Islet precursor cell (in vitro differentiated cells): ENCODE results near the gene CAMK2D.

ENCODE experiments used
- DNase-seq: peaks from one replicate; pipeline ENCODE4 v3.0.0-alpha.2; 2018

CAMK2D gene

DNA sequence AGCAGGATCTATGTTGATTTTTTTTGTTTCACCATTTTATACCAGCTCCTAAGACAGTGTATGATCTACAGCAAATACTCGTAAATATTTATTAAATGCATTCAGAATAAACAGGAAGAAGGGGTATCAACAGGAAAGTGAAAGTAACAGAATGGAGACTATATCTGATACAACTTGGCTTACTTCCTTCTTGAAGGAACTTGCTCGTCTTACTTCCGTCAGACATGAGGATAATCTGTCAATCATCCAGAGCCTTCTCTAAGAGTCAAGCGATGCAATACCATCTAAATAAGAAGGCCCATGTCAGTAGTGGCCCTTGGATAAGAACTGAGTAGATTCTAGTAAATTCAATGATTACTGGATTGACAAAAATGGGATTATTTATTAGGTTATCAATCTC, 84.2 kb downstream of the CAMK2D start:
- no peak for DNase-seq

DNA sequence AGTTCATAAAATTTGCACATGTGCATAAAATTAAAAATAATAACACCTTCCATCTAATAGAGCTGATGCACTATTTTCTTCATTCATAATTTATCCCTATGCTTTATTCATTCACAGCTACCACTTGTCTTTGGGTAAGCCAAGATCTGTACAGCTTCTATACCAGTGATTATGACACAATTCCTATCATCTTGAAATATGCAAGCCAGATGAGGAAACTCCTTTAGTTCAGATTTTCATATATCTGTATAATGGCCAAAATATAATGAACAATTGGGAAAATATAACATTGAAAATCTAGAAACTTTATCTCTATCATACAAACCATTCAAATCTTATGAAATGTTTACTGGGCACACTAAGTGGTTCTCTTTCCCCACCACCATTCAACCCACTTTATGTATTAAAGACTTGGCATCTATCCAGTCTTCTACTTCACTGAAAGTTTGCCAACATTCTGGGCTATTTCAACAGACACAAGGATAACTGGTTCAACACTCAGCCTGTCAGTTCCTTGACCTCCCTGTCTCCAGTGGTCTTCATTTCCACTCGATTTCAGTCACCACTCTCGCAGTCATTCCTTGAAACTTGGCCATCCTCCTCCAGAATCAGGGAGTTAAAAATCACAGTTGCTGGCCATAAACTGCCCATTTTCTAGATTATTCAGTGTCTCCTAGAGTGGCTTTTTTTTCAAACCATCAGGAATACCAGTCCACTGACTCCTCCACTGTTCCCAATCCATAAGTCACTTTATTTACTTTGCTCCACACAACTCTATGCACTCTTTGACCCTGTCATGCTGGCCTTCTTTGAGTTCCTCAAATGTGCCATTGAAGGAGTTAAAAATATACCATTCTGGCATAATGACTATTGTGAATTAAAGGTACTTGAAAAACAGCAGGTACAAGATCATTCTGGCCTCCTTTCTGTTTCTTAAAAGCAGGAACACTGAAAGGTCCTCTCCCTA, 85.5 kb downstream of the CAMK2D start:
- DNase-seq, result no peak

DNA sequence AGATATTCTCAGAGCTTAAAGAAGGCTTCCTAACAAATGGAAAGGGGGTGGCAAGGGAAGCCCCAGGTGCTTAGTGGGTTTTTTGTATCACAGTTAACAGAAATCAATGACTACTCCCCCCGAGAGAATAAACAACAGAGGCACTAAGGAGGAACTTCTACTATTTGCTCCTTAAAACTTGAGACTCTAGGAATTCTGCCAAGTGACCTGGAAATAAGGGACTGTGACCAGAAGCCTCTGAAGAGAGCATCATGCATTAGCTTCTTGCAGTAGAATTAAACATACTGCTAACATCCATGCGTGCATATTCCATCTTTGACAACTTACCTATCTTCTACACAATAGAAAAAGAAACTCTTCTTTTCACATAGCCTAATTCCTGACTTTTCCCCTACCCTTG, 86.8 kb downstream of the CAMK2D start:
- DNase-seq, result no peak

DNA sequence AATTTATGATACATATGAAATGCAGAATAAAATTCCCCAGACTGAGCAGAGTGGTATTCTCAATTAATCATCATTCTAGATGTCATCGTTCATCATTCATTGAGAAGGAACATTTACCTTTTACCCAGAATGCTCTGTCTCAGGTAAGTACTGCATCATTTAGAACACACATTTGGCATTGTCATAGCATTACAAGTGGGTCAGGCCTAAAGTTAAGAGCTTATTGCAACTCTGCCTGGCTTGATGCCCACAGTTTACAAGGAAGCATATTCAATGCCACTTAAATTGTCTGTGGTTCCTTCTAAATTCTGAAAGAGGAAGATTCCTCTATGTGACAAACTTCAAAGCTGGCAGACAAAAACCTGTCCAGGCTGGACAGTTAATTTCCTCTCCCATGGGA, 87.3 kb downstream of the CAMK2D start:
- no peak for DNase-seq

DNA sequence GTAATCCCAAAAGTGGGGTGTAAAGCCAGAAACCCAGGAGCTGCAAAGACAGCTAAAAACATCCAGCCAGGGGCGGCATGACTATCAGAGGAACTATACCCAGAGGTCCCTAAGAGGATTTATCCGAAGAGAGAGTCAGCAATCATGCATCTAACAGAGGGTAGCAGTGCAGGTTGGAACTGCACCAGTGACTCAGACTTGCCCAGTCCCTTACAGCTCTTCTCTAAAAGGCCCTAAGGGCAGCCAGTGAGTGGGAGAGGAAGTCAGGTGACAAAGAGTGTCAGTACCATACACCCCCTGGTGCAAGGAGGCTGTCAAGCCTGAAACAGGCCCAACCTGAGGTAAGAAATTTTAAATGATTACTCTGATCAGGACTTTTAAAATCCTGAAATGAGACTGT, 88.1 kb downstream of the CAMK2D start:
- peak; percentile 90 for DNase-seq

DNA sequence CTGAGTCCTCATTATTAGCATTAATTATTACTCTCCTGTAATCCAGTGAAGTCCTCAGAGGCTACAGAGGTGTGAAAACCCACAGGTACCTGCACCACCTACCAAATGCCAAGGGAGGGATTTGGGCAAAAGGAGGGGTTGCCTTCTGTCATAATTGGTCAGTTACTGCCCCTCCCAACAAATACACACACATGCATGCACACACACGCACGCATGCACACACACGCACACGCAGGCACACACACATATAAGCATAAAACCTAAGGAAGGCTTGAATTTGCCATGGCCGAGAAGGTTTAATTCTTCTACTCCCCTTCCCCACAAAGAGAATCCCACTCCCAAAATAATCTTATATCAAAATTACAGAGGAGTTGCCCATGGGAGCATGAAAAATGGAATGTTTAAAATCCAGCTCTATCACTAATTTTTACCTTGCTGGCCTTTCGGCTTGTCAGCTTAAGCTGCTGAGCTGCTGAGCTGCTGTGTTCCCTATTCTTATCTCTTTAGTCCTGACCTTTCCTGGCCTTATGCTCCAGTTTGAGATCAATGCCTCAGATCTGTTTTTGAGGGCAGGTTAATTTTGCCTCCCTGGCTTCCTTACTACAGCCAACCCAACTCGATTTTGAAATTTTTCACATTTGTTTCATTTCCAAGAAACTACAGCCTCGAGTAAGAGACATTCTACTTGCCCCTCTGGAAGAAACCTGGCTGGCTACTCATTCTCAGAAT, 95.0 kb downstream of the CAMK2D start:
- DNase-seq, result no peak

DNA sequence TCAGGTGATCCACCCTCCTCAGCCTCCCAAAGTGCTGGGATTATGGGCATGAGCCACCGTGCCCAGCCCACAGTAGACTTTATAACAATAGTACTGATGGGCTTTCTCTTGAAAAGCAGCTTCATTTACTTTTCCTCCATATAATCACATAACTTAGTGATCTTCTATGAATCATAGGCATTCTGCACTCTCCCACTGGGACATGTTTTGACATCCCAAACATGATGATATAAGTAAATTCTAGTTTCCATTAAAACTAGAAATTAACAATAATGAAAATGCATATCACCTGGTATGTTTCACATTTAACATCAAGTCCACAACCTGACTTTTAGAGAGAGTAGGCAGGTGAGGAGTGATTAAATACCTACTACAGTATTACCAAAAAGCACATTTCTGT, 96.5 kb downstream of the CAMK2D start:
- DNase-seq, result no peak

DNA sequence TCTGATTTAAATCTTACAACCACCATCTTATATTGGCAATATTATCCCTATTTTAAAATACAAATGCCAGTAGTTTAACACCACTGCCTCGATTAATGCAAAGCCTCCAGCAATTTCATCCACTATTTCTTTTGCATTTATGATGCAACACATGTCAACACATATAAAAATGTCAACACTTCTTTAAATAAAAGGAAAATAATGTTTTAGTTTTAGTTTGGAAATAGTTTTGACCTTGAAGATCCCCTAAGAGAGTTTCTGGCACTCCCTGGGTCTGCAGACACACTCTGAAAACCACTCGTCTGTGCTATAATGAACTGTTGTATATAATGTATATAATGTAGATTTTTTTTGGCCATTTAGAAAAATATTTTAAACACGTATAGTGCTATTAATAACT, 99.0 kb downstream of the CAMK2D start:
- no peak for DNase-seq

DNA sequence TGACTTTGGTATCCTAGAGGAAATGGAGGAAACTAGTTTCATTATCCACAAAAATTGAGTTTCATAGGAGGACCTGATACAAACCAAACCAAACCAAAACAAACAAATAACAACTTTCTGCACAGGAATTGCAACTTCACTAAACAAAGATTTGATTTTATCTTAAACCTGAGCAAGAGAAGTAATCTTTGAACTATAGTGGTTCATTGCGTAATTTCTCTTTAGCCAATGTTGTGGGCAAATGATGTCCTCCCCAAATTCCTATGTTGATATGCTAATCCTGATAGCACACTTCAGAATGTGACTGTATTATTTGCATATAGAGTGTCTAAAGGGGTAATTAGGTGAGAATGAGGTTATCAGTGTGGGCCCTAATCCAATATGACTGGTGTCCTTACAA, 102.4 kb downstream of the CAMK2D start:
- no peak for DNase-seq

DNA sequence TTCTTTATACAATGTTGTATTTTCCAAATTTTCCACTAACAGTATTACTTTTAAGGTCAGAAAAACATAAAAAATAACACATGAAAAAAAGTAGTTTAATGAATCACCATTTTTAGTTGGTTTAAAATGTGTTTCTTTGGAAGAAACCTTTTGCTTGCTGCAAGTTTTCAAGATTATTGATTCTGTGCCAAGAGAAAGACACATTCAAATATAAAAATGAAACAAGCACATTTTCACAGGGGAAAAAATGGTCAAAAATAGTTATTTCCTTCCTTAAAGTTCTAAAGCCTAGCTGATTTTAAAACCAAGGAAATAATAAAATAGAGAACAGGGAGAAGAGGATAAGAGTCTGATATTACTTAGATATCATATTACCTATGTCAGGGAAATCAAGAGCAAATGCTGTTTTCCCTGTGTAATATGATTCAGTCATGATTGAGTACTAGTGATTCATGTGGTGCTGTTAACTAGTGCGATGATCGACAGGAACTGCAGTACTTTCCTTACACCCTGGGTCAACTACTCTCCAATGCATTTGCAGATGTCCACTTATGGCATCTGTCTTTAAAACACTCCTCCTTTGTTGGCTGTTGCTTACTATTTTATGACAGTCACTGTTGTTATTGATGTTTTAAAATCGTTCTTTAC, 103.8 kb downstream of the CAMK2D start:
- no peak for DNase-seq

DNA sequence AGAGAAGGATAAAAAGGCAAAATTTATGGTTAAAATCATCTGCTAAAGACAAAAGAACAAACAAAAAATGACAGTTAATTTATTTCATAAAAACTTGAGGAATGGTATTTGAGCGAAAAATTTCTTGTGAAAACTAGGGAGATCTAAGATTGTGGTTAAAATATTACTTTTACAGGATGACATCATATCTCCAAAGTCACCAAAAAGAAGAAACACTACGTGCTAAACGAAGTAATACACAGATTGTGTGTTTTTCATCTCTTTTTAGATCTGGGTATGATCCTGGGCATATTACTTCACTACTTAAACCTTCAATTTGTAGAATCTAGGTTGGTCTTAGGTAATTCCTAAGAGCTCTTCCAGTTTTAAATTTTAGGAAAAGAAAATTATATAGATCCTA, 107.7 kb downstream of the CAMK2D start:
- DNase-seq, result no peak

DNA sequence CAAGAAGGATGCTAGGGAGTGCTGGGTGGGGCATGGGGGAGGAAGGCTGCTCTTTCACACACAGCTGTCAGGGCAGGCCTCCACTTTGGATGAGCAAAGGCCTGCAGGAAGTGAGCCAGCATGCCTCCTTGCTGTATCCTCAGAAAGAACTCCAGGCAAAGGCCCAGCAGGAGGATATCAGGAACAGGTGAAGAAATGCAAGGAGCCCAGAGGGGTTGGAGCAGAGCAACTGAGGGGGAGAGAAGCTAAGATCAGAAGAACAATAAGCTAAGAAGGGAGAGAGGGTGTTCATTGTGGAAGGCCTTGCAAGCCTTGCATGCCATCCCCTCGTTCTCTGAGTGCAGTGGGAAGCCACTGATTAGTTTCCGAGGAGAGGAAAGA, 115.1 kb downstream of the CAMK2D start:
- DNase-seq, result peak; percentile 77

DNA sequence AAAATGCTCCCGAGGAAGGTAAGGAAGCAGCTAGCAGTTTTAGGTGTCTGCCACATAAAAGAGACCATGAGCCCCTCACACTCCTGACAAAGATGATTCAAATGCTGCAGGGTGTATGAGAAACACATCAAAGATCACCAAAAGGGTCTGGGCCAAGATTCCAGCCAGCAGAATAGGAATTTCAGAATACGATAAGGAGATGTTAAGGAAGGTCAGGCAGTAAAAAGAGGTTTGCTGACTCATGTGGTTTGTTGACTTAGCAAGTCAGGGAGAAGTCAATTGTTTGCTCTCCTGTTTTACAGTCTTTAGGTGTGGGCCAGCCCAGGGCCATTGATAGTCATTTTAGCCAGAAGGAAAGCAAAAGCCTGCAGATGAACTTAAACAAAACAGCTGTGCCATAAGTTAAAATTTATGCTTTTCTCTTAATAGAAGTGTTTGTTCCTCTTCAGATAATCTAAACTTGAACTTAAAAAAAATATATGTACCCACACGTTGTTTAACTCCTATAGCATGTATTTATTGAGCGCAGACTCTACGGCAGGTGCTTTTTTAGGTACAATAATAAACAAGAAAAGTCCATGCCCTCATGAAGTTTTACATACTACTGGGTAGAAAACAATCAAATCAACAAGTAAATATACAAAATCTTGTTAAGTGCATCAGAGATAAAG, 115.6 kb downstream of the CAMK2D start:
- peak; percentile 71 for DNase-seq

DNA sequence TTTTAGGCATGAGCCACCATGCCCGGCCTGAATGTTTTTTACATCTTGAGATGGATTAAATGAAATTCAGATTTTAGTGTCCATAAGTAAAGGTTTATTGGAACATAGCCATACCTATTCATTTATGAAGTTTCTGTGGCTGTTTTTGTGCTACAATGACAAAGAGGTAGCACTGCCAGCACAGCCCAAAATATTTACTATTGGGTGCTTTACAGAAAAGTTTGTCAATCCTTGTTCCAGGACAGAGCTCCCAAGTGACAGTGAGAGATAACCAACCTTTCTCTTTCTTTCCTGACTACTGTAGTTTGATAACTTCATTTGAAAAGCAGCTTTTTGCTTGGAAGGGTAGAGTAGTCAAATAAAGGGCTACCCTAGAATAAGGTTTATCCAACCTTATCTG, 116.2 kb downstream of the CAMK2D start:
- DNase-seq, result no peak

DNA sequence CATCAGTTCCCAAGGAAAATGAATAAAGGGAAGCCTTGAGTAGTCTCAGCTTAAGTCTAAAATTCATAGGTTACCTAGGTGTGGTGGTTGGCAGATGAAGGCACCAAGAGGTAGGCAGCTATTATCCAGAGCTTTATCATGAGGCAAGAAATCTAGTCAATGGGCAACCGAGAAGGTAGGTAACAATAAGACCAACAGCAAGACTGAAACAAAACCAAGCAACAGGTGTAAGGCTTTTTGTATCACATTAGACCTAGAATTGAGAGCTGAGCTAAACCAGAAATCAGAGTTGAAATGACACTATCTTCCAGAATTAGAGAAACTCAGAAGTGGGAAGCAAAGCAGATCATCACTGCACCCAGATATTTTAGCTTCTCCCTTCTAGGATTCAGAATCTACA, 117.1 kb downstream of the CAMK2D start:
- no peak for DNase-seq

DNA sequence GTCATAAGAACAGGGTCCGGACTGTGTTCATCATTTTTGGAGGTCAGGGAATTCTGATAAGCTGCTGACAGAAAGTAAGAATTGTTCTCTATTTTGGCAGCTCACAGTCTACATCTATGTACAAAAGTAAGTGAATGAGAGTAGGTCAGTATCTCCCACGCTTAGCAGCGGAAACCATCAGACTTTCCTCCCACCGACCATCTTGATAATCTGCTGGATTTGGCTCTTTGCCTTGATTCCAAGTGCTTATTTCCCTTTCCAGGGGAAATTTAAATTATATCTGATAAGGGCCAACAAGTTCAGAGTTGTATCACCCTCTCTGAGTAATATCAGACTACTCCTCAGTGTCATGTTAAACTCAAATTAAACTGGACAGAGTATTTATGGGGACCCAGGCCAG, 118.0 kb downstream of the CAMK2D start:
- DNase-seq, result no peak

DNA sequence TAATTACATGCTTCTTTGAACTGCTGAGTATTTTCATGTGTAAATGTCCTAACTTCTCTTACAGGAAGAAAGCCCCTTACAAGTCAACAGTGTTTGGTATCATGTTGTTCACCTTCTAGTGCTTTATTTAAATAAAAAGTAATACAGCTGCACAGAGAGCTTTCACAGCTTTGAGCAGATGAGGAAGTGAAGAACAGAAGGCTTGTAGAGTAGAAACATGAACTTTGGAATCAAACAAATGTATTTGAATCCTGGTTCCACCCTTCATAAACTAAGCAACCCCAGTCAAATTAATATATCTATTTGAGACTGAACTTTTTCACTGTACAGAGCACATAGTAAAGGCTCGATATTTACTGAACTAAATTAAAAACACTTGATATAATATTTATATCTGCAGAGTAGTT, 120.5 kb downstream of the CAMK2D start:
- no peak for DNase-seq

DNA sequence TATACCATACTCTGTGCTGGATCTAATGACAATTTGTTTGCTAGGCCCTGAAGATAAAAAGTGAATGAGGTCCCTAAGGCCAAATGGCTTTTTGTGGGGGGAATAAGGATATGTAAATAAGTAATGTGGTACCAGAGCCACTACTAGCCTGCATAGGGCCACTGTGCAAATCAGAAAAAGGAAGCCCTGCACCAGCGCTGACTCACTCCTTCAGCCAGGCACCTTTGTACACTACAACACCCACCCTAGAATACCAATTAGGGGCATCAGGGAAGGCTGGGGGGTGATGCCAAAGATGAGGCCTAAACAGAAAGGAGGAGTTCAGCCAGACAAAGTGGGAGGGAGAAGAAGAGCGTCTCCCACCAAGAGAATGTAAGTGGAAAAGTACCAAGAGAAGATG, 122.2 kb downstream of the CAMK2D start:
- DNase-seq, result no peak

DNA sequence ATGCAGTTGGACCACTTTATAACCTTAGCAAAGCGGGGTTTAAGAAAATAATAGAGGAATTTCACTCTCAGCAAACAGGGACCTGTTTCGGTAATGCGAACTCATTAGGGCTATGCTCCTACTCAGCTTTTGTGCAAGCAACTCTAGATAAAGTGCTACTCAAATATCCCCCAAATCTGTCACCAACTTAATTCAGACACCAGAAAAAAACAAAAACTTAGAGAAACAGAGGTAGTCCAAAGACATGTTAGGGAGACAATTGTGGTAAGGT, 123.0 kb downstream of the CAMK2D start:
- no peak for DNase-seq

DNA sequence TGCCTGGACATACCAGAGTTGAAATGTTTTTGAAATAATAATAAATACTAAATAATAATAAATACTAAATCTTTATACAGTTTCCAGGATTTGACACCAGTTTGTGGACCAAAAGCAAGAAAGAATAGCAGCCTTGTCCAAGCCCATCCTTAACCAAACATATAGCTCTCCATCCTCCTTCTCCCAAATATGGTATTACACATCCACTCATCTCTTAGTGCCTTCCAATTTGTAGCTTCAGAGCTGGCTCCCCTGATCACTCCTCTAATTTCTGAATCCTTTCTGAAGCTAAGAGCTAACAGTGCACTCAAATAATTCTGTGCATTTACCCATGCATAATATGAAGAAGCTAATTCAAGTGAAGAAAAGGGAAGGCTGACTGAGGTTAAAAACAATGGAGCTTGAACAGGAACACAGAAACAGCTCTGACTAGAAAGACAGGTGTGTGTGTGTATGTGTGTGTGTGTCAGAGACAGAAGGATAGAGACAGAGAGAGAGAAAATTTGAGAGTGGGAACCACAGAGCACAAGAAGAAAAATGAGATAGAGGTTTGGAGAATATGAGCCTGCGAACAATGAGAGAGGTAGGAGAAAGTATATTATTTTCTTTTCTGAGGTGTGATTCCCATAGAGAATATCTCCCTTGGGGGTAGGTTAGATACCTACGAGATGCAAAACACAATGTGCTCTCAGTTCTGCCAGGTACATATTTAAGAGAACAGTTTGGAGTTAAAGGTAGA, 123.5 kb downstream of the CAMK2D start:
- no peak for DNase-seq

DNA sequence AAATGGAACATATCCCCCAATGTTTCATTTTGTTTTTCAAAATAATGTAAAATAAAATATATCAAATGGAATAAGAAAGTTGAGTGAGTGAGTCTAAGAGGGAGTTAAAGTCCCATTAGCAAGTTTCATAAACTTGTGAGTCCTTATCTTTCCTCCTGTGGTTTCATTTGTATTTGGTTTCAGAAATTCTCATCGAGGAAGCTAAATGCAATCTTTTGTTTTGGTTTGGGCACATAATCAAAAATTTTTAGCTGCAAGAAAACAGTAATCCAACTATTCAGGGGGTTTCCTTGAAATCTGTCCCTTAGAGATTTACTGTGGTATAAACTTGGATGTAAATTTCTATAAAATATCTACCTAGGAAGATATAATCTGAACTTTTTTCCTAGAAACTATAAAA, 124.2 kb downstream of the CAMK2D start:
- DNase-seq, result no peak

DNA sequence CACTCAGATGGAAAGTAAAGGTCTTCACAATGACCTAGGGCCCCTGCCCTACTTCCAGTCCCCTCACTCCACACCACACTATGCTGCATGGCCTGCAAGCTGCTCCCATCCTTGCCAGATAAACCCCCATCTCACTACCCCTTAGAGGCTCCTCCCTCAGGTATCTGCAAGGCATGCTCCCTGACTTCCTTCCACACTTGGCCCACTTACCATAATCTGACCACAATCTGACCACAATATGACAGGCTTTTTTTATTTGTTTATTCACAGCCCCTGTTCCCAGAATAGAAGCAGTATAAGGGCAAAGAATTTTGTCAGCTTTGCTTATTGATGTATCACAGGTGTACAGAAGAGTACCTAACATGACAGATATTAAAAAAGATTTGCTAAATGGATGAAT, 124.7 kb downstream of the CAMK2D start:
- no peak for DNase-seq

DNA sequence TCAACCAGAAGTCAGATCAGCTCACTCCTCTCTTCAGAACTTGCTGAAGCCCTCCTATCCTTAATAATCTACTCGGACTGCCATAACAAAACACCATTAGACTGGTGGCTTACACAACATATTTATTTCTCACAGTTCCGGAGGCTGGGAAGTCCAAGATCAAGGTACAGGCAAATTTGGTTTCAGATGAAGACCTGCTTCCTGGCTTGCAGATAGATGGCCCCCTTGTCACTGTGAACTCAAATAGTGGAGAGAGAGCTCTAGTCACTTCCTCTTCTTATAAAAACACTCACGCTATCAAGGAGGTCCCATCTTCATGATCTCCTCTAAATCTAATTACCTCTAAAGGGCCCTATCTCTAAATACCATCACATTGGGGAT, 125.1 kb downstream of the CAMK2D start:
- no peak for DNase-seq
